Measurements from ENCODE around the gene MAST3. TPM values are rescaled to one million over a fixed set of nuclear protein-coding genes. Genes with fewer than 3 reads are reported as not detected.

The MAST3 gene
- total and polyA plus RNA-seq, 2 donors (not counting 3 experiments of a cell fraction or from before 2014, with no cell fraction given) = 1.5 to 2.7 TPM

GRCh38 chr19:18170714-18171255 is 73.2 kb downstream of the MAST3 start:
- no peaks in the 10 kb centered on the region for H3K9me3 ChIP-seq (replicated peaks; ENCODE audit: control insufficient read depth, insufficient read depth, low read length)
- TF ChIP-seq MYC (IDR thresholded peaks at IDR 0.05; ENCODE audit: low read depth, low read length) (no peak), POLR2A (IDR thresholded peaks at IDR 0.05; ENCODE audit: low read depth, low read length) (no peak), POLR2AphosphoS5 (IDR thresholded peaks at IDR 0.05; ENCODE audit: insufficient read depth, low read depth, low read length) (no peak), MAX (IDR thresholded peaks at IDR 0.05; ENCODE audit: insufficient read depth, insufficient read length) (no peak), CTCF (IDR thresholded peaks at IDR 0.05; ENCODE audit: extremely low read depth in 1 of 2, insufficient read depth in 1 of 2, low read depth in 1 of 2, low read length in 2 of 2) (no peak), FOS (IDR thresholded peaks at IDR 0.05; ENCODE audit: borderline replicate concordance, insufficient read depth, low read length) (no peak), GATA2 (IDR thresholded peaks at IDR 0.05; ENCODE audit: insufficient read depth, insufficient read length, low read depth, low read length) (no peak), EZH2 (IDR thresholded peaks at IDR 0.05; ENCODE audit: borderline replicate concordance, low read depth, low read length, severe bottlenecking) (no peak), JUN (IDR thresholded peaks at IDR 0.05; ENCODE audit: borderline replicate concordance, insufficient read depth, insufficient read length, low read depth) (no peak)
- H2AFZ ChIP-seq (ENCODE audit: low read depth, low read length) = no peak overlapping the region
- no peak overlapping the region for H3K4me2 ChIP-seq (ENCODE audit: insufficient read depth, low read length)
- FAIRE-seq (no peak), DNase-seq (ENCODE audit: low read depth, low spot score) (no peak)
- H3K9me1 ChIP-seq (replicated peaks; ENCODE audit: control insufficient read depth, extremely low read depth, insufficient read depth, low read length) = no peaks in the 10 kb centered on the region
- no peaks in the 10 kb centered on the region for H4K20me1 ChIP-seq (replicated peaks; ENCODE audit: control insufficient read depth, extremely low read depth, insufficient read depth, low read length)
- no peaks in the 10 kb centered on the region for H3K79me2 ChIP-seq (ENCODE audit: control insufficient read depth, insufficient read depth, low read length)
- intact Hi-C loops (cut with micrococcal nuclease) = no loop called here
- H3K27ac ChIP-seq (ENCODE audit: insufficient read depth, low read depth, low read length) = no peak overlapping the region
- peaks cover 8 to 20% of the 10 kb centered on the region in 2 experiments for H3K36me3 ChIP-seq (ENCODE audit: control insufficient read depth in 2 of 2, extremely low read depth in 1 of 2, insufficient read depth in 2 of 2, low read length in 2 of 2)
- dilution Hi-C loops (cut with MboI; ENCODE audit: extremely low pct_ligation_motif_present, low sequenced_read_pairs) = no loop called here
- POLR2A ChIA-PET = no interaction called here
- H3K4me3 ChIP-seq (replicated peaks in 1 of 3; ENCODE audit: insufficient read depth in 1 of 3, low read depth in 1 of 3, low read length in 3 of 3) = no peak overlapping the region
- no TSS peak for BruUV-seq (replicated peaks)
- H3K4me1 ChIP-seq (ENCODE audit: control insufficient read depth, extremely low read depth, insufficient read depth, low read length) = peaks cover 3% of the 10 kb centered on the region
- H3K27me3 ChIP-seq (ENCODE audit: control insufficient read depth in 2 of 2, insufficient read depth in 2 of 2, low read length in 2 of 2) = peaks cover 0 to 2% of the 10 kb centered on the region in 2 experiments
- CTCF ChIA-PET = interaction anchor here (0.6 to 2.0 kb wide), 4 partner anchors 10 to 210 kb away, joined by 4 to 28 read pairs (median 11); no protein-coding TSS in a partner anchor
- no peak overlapping the region for H3K9ac ChIP-seq (replicated peaks; ENCODE audit: extremely low read depth, insufficient read depth, low read length)

Data from endothelial cell of umbilical vein (primary cell).